Measurements from ENCODE around the gene CAPZB.

Gene CAPZB

GRCh38 chr1:19485362-19486187, at the start of gene CAPZB:
TSS of gene CAPZB (minus strand) at chr1:19485539. CDS start at chr1:19485438, 101 bp downstream.
- in situ Hi-C loops (cut with MboI; ENCODE audit: low pct_unique_long_range_greater_than_20kb, low sequenced_read_pairs, unreplicated experiment) = no loop called here
- no peak for TF ChIP-seq CTCF (IDR thresholded peaks at IDR 0.05; ENCODE audit: extremely low read depth, insufficient read depth, missing control alignments)
- peak; percentile 98 for DNase-seq (ENCODE audit: low spot score)

GRCh38 chr1:19534281-19534680, 48.9 kb upstream of the CAPZB start:
- no peak for TF ChIP-seq CTCF (IDR thresholded peaks at IDR 0.05; ENCODE audit: extremely low read depth, insufficient read depth, missing control alignments)
- DNase-seq (ENCODE audit: low spot score) = no peak
- in situ Hi-C loops (cut with MboI; ENCODE audit: low pct_unique_long_range_greater_than_20kb, low sequenced_read_pairs, unreplicated experiment) = no loop called here

- no peak for DNase-seq (ENCODE audit: low spot score)
- TF ChIP-seq CTCF (IDR thresholded peaks at IDR 0.05; ENCODE audit: extremely low read depth, insufficient read depth, missing control alignments) = no peak
- in situ Hi-C loops (cut with MboI; ENCODE audit: low pct_unique_long_range_greater_than_20kb, low sequenced_read_pairs, unreplicated experiment) = no loop called here
These were observed 48.3 kb upstream of the CAPZB start for GRCh38 chr1:19533626-19534025.

- no peak for DNase-seq (ENCODE audit: low spot score)
- TF ChIP-seq CTCF (IDR thresholded peaks at IDR 0.05; ENCODE audit: extremely low read depth, insufficient read depth, missing control alignments) = no peak
- in situ Hi-C loops (cut with MboI; ENCODE audit: low pct_unique_long_range_greater_than_20kb, low sequenced_read_pairs, unreplicated experiment) = no loop called here
These were observed 47.2 kb upstream of the CAPZB start for GRCh38 chr1:19532519-19532918.

GRCh38 chr1:19529664-19530063, 44.3 kb upstream of the CAPZB start:
- no peak for DNase-seq (ENCODE audit: low spot score)
- no peak for TF ChIP-seq CTCF (IDR thresholded peaks at IDR 0.05; ENCODE audit: extremely low read depth, insufficient read depth, missing control alignments)
- in situ Hi-C loops (cut with MboI; ENCODE audit: low pct_unique_long_range_greater_than_20kb, low sequenced_read_pairs, unreplicated experiment) = no loop called here

- in situ Hi-C loops (cut with MboI; ENCODE audit: low pct_unique_long_range_greater_than_20kb, low sequenced_read_pairs, unreplicated experiment) = no loop called here
- no peak for DNase-seq (ENCODE audit: low spot score)
- no peak for TF ChIP-seq CTCF (IDR thresholded peaks at IDR 0.05; ENCODE audit: extremely low read depth, insufficient read depth, missing control alignments)
These were observed 43.1 kb upstream of the CAPZB start for GRCh38 chr1:19528438-19528837.

Data from GM13977 (cell line).